KOPT-K1 (cell line): ENCODE data around the gene GNG7.

Experiments
- H3K27ac ChIP-seq: fragments of 200-600 bp; sonication (generic); 2 replicates; pipeline ENCODE4 v1.5.1; 2016; ENCODE audit warnings: antibody characterized with exemption, mild to moderate bottlenecking, low read depth, low read length; ENCODE audit not compliant: poor library complexity, severe bottlenecking
- H3K36me3 ChIP-seq: fragments of 200-600 bp; sonication (generic); 2 replicates; pipeline ENCODE4 v1.5.1; 2017; ENCODE audit warnings: antibody characterized with exemption, mild to moderate bottlenecking, low read length, moderate library complexity; ENCODE audit not compliant: insufficient read depth
- H3K9me3 ChIP-seq: fragments of 200-600 bp; sonication (generic); 2 replicates; pipeline ENCODE4 v1.5.1; 2017; ENCODE audit warnings: antibody characterized with exemption, low read length, mild to moderate bottlenecking; ENCODE audit not compliant: insufficient read depth, poor library complexity, severe bottlenecking

GNG7 gene

DNA sequence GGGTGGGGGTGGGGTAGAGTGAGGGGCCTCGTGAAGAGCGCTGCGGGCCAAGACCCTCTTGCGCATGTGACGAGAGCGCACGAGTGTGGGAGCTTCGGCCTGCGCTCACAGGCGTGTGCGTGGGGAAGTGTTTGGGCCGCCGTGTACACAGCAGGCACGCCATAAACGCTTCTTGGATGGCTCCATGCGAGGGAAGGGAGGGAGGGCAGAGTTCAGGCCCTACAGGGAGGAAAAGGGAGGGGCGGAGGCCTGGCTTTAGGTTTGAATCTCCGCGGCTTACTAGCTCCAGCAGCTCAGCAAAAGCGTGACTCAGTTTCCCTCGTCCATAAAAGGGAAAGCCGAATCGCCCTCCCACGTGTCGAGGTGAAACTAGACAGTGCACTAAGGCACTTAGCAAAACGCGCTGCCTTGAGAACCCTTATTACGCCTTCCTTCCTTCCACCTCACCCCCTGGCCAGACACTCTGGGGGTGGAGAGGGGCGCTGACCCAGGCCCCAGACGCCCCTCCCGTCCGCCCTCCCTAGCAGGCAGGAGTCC lies 214.0 kb downstream of the GNG7 start:
- peaks cover 4% of the 10 kb centered on the region for H3K9me3 ChIP-seq
- H3K36me3 ChIP-seq = no peaks in the 10 kb centered on the region
- H3K27ac ChIP-seq = no peak overlapping the region

DNA sequence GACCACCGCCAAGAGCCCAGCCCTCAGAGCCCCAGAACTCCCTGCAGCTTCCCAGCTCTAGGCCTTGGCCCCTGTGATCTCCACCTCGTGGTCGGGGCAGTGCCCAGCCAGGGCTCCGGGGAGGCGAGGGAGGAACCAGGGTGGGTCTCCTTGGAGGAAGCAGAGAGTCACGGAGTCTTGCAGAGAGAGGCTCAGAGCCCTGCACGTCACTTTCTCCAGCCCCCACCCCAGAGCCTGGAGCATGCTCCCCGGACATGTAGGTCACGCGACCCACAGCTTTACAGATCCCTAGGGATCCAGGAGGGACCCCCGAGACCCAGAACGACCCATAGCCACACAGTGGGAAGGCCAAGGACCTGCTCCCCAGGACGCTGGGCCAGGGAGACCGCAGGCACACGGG lies 214.7 kb downstream of the GNG7 start:
- Histone ChIP-seq H3K9me3 (peaks cover 11% of the 10 kb centered on the region), H3K36me3 (no peaks in the 10 kb centered on the region), H3K27ac (no peak overlapping the region)

DNA sequence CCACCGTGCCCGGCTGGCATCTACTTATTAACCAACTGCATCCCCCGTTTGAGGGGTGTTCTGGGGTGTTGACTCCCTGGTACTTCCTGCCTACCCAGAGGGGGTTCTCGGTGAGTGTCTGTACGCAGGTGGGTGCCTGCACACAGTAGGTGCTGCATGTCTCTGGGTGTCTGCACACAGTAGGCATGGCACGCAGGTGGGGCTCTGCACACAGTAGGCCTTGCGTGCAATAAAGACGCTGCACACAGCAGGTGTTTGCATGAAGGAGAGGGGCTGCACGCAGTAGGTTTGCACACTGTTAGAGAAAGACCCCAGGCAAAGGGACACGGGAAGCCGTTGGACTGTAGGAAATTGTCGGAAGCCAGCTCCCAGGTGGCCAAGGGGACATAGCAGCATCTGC lies 215.4 kb downstream of the GNG7 start:
- peaks cover 18% of the 10 kb centered on the region for H3K9me3 ChIP-seq
- H3K36me3 ChIP-seq = no peaks in the 10 kb centered on the region
- no peak overlapping the region for H3K27ac ChIP-seq

DNA sequence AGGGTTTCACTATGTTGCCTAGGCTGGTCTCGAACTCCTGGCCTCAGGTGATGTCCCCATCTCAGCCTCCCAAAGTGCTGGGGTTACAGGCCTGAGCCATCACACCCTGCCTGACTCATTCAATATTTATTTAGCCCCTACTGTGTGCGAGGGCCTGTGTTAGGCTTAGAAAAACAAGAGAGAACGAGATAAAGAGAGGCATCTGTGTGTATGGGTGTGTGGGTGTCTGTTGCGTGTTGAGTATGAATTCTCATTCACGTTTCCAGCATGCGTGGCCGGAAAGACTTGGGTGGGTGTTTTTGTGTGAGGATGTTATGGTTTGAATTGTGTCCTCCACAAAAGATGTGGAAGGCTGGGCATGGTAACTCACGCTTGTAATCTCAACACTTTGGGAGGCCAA lies 217.1 kb downstream of the GNG7 start:
- no peaks in the 10 kb centered on the region for H3K36me3 ChIP-seq
- peaks cover 25% of the 10 kb centered on the region for H3K9me3 ChIP-seq
- H3K27ac ChIP-seq = no peak overlapping the region

DNA sequence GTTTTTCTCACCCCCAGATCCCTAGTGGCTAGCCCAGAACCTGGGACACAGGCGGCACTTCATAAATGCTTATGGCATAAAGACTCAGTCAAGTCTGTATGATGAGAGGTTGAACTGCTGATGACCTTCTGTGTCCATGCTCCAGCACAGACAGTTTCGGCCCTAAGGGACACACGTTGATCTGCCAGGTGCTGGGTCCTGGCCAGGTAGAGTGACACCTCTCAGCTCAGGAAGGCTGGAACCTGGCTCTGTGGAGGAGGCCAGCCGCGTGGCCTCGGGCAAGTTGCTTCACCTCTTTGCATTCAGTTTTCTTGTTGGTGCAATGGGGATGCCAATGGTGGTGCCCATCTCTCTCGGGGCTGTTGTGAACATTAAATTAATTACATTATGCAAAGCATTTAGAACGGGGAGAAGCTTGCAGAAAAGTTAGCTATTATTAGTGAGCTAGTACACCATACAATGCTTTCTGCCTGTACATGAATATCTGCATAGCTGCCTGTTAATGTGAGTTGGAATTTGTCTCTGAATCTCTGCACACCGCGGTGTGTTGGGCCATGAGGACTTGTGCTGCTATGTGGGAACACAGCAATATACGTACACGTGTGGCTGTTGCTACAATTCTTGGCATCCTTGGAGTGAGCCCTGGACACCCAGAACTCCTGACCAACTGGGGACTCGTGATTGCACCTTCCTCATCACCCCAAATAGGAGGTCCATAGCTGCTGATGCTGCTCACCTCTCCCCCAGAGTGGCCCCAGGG lies 218.1 kb downstream of the GNG7 start:
- H3K36me3 ChIP-seq = no peaks in the 10 kb centered on the region
- peaks cover 25% of the 10 kb centered on the region for H3K9me3 ChIP-seq
- no peak overlapping the region for H3K27ac ChIP-seq

DNA sequence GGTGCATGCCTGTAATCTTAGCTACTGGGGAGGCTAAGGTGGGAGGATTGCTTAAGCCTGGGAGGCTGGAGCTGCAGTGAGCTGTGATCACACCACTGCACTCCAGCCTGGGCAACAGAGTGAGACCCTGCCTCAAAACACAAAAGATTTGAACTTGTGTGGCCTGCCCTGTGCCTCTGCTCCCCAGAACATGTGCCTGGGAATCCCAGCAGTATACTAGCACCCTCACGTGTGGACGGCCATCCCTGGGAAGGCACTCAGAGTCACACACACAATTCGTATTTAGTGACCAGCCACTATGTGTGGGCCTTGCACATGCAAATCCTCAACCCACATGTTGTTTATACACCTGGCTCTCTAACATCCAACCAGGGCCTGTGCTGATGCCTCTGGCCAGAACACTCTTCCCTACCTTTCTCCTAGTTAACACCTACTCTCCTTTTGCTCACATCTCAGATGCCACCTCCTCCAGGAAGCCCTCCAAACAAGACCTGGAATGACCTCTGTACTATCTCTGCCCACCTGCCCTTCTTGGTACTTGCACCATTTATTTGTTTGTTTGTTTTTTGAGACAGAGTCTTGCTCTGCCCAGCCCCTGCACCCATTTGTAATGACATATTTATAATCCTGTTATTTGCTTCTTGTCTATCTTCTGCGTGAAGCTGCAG lies 218.9 kb downstream of the GNG7 start:
- Histone ChIP-seq H3K9me3 (peaks cover 25% of the 10 kb centered on the region), H3K27ac (no peak overlapping the region), H3K36me3 (no peaks in the 10 kb centered on the region)

DNA sequence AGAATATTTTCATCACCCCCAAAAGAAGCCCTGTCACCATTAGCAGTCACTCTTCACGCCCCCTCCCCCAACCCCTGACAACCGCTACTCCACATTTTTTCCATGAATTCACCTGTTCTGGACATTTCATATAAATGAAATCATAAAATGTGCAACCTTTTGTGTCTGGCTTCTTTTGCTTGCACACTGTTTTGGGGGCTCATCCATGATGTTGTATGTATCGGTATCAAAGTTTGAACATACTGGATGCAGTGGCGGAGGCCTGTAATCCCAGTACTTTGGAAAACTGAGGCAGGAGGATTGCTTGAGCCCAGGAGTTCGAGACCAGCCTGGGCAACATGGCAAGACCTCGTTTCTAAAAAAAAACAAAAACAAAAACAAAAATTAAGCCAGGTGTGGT lies 219.4 kb downstream of the GNG7 start:
- peaks cover 25% of the 10 kb centered on the region for H3K9me3 ChIP-seq
- H3K27ac ChIP-seq = no peak overlapping the region
- no peaks in the 10 kb centered on the region for H3K36me3 ChIP-seq

DNA sequence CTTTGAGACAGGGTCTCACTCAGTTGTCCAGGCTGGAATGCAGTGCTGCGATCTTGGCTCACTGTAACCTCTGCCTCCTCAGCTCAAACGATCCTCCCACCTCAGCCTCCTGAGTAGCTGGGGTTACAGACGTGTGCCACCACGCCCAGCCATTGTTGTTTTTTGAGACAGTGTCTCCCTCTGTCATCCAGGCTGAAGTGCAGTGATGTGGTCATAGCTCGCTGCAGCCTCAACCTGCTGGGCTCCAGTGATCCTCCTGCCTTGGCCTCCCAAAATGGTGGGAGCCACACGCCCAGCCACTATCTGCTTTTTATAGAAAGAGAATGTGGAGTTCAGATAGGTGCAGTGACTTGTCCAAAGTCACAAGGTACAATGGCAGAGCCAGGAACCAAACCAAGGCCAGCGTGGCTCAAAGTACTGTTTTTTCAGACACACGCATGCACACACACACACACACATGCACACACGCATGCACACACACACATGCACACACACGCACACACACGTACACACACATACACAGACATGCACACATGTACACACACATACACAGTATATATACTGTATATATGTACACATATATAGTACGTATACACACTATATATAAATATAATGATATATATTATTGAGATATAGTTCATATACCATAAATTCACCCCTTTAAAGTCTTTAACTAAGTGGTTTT lies 220.0 kb downstream of the GNG7 start:
- peaks cover 3% of the 10 kb centered on the region; the same call in 1 of the 2 replicates for H3K36me3 ChIP-seq

DNA sequence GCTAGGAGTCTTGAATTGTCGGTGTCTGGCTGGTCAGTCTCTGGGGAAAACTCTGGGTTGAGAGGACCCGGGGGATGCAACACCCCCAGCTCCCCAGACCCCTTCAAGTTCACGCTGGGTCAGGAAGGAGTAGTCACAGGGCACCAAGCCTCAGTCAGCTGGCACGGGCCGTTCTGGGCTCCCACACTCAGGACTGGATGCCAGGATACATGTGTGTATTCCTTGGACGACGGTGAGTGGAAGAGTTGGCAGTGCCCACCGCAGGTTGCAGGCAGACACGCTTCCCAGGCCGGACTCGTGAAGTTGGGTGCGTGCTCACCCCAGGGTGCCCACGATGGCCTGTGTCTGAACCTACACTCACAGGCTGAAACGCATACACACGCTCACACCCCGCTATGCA lies 221.0 kb downstream of the GNG7 start:
- H3K27ac ChIP-seq = no peak overlapping the region
- H3K36me3 ChIP-seq = peaks cover 7% of the 10 kb centered on the region; the same call in 1 of the 2 replicates
- H3K9me3 ChIP-seq = peaks cover 25% of the 10 kb centered on the region

More for the DNA sequence above, 220.0 kb downstream of the GNG7 start:
- H3K9me3 ChIP-seq = peaks cover 25% of the 10 kb centered on the region
- no peak overlapping the region for H3K27ac ChIP-seq

DNA sequence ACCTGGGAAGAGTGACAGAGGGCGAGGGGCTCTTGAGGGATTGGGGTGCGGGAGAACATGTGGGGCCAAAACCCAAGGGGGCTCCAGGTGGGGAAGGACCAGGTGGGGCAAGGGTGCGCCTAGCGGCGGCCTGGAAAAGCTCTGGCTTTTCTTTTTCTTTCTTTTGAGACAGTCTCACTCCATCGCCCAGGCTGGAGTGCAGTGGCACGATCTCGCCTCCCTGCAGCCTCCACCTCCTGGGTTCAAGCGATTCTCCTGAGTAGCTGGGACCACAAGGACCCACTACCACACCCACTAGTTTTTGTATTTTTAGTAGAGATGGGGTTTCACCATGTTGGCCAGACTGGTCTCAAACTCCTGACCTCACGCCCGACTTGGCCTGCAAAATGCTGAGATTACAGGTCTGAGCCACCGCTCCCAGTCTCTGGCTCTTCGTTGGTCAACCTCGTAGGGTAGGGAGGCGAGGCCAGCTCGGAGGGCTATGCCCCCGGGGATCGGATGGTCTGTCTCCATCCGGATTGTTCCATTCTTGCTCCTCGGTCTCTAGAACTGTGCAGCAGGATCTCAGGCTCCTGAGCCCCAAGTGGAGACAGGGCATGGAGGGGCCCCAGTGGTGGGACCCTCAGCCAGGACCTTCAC lies 222.8 kb downstream of the GNG7 start:
- H3K36me3 ChIP-seq = peaks cover 7% of the 10 kb centered on the region; the same call in 1 of the 2 replicates
- H3K27ac ChIP-seq = no peak overlapping the region
- H3K9me3 ChIP-seq = peaks cover 25% of the 10 kb centered on the region

DNA sequence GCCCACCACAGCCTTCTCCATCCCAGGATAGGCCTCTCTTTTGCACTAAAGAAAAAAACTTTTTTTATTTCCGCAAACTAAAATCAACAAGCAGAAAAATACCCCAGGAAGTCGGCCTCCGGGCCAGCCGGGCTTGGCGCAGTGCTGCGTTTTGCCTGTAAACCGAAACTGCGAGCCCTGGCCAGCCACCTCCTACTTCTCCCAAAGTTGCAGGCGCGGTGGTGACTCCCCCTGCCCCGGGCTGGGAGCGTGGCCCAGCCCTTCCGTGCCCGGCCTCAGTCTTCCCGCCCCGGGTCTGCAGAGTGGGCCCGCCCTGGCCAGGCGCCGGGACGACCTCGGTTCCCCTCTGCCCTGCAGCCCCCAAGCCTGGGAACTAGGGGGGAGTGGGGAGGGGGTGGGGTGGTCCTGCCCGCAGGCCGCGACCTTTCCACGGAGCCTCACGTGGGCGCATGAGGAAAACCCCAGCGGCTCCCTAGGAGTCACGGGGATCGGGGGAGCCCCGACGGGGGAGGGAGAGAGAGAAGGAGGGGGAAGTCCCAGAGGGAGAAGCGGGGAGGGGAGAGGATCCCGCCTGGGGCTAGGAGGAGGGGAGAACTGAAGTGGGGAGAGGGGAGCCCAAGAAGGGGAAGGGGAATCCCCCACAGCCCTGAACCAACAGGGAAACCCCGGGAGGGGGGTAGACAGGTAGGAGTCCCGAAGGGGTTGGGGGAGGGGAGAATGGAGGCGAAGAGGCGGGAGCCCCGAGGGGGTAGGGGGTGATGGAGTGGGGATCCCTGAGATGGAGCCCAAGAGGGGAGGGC lies 223.5 kb downstream of the GNG7 start:
- Histone ChIP-seq H3K36me3 (peaks cover 7% of the 10 kb centered on the region; the same call in 1 of the 2 replicates), H3K27ac (peak overlapping the region; percentile 55), H3K9me3 (peaks cover 25% of the 10 kb centered on the region)

DNA sequence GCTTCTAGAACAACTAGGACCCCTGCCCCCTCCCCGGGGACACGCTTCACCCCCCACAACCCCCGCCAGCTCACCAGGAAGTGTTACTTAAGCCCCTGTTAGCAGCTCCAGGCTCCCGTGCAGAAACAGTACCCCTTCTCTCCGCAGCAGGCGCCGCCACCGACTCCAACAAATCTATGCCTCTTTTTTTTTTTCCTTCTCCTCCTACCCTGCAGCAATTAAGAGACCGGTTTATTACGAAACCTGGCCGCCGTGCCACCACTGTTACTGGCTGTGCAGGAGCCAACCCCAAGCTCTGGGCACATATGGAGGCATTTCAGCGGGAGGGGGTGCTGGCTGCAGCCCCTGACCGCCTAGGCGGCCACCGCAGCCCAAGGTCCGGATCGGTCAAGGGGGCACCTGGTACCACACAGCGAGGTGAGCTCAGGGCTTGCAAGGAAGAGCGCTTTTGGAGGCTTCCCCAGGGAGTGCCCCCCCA lies 224.2 kb downstream of the GNG7 start:
- H3K36me3 ChIP-seq = peaks cover 7% of the 10 kb centered on the region; the same call in 1 of the 2 replicates
- peaks cover 19% of the 10 kb centered on the region for H3K9me3 ChIP-seq
- H3K27ac ChIP-seq = peak overlapping the region; percentile 55

DNA sequence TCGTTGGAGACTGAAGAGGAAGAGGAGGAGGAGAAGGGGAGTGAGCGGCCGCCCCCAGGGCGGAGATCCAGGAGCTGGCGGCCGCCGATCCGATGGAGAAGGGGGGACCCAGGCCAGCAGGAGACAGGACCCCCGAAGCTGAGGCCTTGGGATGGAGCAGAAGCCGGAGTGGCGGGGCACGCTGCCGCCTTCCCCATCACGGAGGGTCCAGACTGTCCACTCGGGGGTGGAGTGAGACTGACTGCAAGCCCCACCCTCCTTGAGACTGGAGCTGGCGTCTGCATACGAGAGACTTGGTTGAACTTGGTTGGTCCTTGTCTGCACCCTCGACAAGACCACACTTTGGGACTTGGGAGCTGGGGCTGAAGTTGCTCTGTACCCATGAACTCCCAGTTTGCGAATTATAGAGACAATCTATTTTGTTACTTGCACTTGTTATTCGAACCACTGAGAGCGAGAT lies 224.7 kb downstream of the GNG7 start:
- H3K27ac ChIP-seq = peak overlapping the region; percentile 55
- H3K9me3 ChIP-seq = peaks cover 14% of the 10 kb centered on the region
- H3K36me3 ChIP-seq = peaks cover 7% of the 10 kb centered on the region; the same call in 1 of the 2 replicates
